Smooth muscle cell (in vitro differentiated cells): ENCODE results near the gene BAG5. TPM values are rescaled to one million over a fixed set of nuclear protein-coding genes. Genes with fewer than 3 reads are reported as not detected.

Experiments used
- DNase-seq: peaks from one replicate; lab custom pipeline; 2025; ENCODE audit not compliant: unreplicated experiment; lab: John Stamatoyannopoulos, UW
- H2AFZ ChIP-seq: fragments of 200-600 bp; sonication (generic); 2 replicates; pipeline ENCODE4 v1.6.0; 2016; ENCODE audit warnings: antibody characterized with exemption, low read depth, mild to moderate bottlenecking
- H3F3A ChIP-seq: fragments of 200-600 bp; sonication (generic); 2 replicates; pipeline ENCODE4 v1.6.0; 2017; ENCODE audit warnings: antibody characterized with exemption, low read depth
- H3K27ac ChIP-seq: fragments of 200-600 bp; sonication (generic); 2 replicates; pipeline ENCODE4 v1.5.1; 2016; ENCODE audit warnings: low read depth, mild to moderate bottlenecking
- H3K27me3 ChIP-seq: fragments of 200-600 bp; sonication (generic); 2 replicates; pipeline ENCODE4 v1.6.1; 2016; ENCODE audit warnings: low read depth, mild to moderate bottlenecking
- H3K36me3 ChIP-seq: fragments of 200-600 bp; sonication (generic); 2 replicates; pipeline ENCODE4 v1.5.1; 2016; ENCODE audit warnings: low read depth
- H3K4me1 ChIP-seq: fragments of 200-600 bp; sonication (generic); 2 replicates; pipeline ENCODE4 v1.5.1; 2016; ENCODE audit warnings: low read depth
- H3K4me2 ChIP-seq: fragments of 200-600 bp; sonication (generic); 2 replicates; pipeline ENCODE4 v1.6.0; 2016; ENCODE audit warnings: mild to moderate bottlenecking
- H3K4me3 ChIP-seq: fragments of 200-600 bp; sonication (generic); 2 replicates; pipeline ENCODE4 v1.5.1; 2016; ENCODE audit warnings: mild to moderate bottlenecking
- H3K79me2 ChIP-seq: fragments of 200-600 bp; sonication (generic); 2 replicates; pipeline ENCODE4 v1.6.0; 2016; ENCODE audit warnings: low read depth, mild to moderate bottlenecking
- H3K9ac ChIP-seq: fragments of 200-600 bp; sonication (generic); 2 replicates; pipeline ENCODE4 v1.6.0; 2016; ENCODE audit warnings: low read depth
- H3K9me3 ChIP-seq: fragments of 200-600 bp; sonication (generic); replicated peaks from 2 replicates; pipeline ENCODE4 v1.5.1; 2016; ENCODE audit warnings: low read depth
- H4K20me1 ChIP-seq: fragments of 200-600 bp; sonication (generic); 2 replicates; pipeline ENCODE4 v1.6.0; 2016; ENCODE audit warnings: low read depth
- WGBS: methylation state at CpG from one replicate; pipeline ENCODE4 v1.1.7; 2016; ENCODE audit warnings: low lambda C conversion rate; 5-methylcytosine and 5-hydroxymethylcytosine counted together
- polyA plus RNA-seq: library from polyadenylated mRNA; unstranded; fragments of >200 nt; fragmentation: Nextera tagmentation; extraction: Ambion mirVana; gene quantifications from 2 replicates; pipeline ENCODE4 v1.2.1, GENCODE V29; 2016
- total RNA-seq: library from RNA; depleted of rRNA; stranded (reverse); fragments of >200 nt; gene quantifications from 2 replicates; pipeline ENCODE4 v1.2.3, GENCODE V29; 2014
- TF ChIP-seq, protein P1 (sequence below): fragments of 200-600 bp; sonication (generic); IDR thresholded peaks from 2 replicates; pipeline ENCODE4 v1.5.1; 2017; ENCODE audit warnings: borderline replicate concordance, mild to moderate bottlenecking, antibody characterized with exemption; ENCODE audit not compliant: insufficient read depth, poor library complexity, severe bottlenecking

The BAG5 gene
- total and polyA plus RNA-seq, 2 experiments from 2014 or later: 13.4 to 31.1 TPM

DNA sequence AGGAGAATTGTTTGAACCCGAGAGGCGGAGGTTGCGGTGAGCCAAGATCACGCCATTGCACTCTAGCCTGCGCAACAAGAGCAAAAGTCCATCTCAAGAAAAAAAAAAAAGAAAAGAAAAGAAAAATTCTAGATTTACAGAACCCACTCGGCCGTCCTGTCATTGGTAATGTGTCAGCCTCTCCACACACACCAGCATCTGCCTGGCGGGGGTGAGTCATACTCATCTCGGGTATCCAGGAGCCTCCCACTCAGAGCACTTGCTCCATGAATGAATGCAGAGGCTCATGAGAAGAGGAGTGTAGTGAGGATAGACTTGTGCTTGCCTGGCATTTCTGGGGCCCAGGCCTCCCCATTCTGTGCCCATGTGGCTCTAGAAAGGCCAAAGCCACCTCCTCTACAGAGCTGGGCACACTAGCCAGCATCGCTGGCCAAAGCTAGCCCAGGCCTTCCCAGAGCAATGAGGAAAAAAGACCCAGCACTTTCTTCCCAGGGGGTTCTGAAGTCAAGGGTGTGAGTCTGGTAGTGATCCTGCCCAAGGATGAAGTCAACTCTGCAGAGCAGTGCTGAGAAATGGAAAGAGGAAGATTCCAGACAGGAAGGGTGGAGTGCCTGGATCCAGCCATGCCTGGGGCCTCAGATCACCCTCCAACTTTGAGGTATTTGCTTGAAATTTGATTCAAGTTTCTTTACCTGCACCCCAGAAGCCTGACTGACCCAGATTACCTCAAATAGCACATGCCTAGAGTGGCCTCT lies 35.3 kb upstream of the BAG5 start:
- WGBS: 60% methylated on average over 10 of the region's 10 CpGs
- no peaks in the 10 kb centered on the region for H3K36me3 ChIP-seq
- no peak overlapping the region for H3K4me2 ChIP-seq
- no peaks in the 10 kb centered on the region for H3K9me3 ChIP-seq
- H3K27me3 ChIP-seq: no peaks in the 10 kb centered on the region
- peaks cover 12% of the 10 kb centered on the region for H3F3A ChIP-seq
- TF ChIP-seq, protein P1, sequence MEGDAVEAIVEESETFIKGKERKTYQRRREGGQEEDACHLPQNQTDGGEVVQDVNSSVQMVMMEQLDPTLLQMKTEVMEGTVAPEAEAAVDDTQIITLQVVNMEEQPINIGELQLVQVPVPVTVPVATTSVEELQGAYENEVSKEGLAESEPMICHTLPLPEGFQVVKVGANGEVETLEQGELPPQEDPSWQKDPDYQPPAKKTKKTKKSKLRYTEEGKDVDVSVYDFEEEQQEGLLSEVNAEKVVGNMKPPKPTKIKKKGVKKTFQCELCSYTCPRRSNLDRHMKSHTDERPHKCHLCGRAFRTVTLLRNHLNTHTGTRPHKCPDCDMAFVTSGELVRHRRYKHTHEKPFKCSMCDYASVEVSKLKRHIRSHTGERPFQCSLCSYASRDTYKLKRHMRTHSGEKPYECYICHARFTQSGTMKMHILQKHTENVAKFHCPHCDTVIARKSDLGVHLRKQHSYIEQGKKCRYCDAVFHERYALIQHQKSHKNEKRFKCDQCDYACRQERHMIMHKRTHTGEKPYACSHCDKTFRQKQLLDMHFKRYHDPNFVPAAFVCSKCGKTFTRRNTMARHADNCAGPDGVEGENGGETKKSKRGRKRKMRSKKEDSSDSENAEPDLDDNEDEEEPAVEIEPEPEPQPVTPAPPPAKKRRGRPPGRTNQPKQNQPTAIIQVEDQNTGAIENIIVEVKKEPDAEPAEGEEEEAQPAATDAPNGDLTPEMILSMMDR: no peak
- H2AFZ ChIP-seq: no peak overlapping the region
- peak overlapping the region; percentile 45 for H3K27ac ChIP-seq
- no peak overlapping the region for H3K9ac ChIP-seq
- H3K4me1 ChIP-seq: peaks cover 18% of the 10 kb centered on the region
- no peaks in the 10 kb centered on the region for H3K79me2 ChIP-seq
- no peak overlapping the region for H3K4me3 ChIP-seq
- peaks cover 6% of the 10 kb centered on the region for H4K20me1 ChIP-seq
- no peak for DNase-seq

DNA sequence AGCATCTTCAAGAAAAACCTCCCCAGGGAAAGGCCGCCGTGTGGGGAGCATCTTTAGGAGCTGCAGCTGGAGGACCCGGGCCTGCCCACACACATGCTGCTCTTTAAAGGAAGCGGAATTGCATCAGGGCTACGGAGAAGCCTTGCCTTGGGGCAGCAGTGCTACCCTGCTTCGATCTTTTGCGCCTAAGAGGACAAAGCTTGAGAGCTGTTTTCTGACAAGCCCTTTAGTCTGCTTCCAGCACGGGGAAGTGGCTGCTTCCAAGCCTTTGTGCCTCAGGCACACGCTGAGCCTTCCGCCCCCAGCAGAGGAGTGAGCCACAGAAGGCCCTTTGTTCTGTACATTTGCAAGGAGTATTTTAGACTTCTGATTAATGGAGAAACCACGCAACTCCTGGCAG lies 31.8 kb upstream of the BAG5 start:
- Histone ChIP-seq H3K4me2 (peak overlapping the region; percentile 1), H3F3A (peaks cover 12% of the 10 kb centered on the region), H3K4me1 (peaks cover 18% of the 10 kb centered on the region), H3K27ac (peak overlapping the region; percentile 71), H3K79me2 (no peaks in the 10 kb centered on the region), H3K27me3 (no peaks in the 10 kb centered on the region), H3K9ac (no peak overlapping the region), H3K36me3 (no peaks in the 10 kb centered on the region), H3K4me3 (no peak overlapping the region), H2AFZ (no peak overlapping the region), H3K9me3 (no peaks in the 10 kb centered on the region), H4K20me1 (peaks cover 6% of the 10 kb centered on the region)
- WGBS: 42% methylated on average over 11 of the region's 11 CpGs
- TF ChIP-seq, protein P1: no peak
- no peak for DNase-seq

- no peaks in the 10 kb centered on the region for H3K36me3 ChIP-seq
- no peaks in the 10 kb centered on the region for H3K27me3 ChIP-seq
- no peak overlapping the region for H3K9ac ChIP-seq
- no peak for DNase-seq
- WGBS: 98% methylated on average over 6 of the region's 6 CpGs
- no peaks in the 10 kb centered on the region for H3K9me3 ChIP-seq
- no peak overlapping the region for H3K4me2 ChIP-seq
- H3K27ac ChIP-seq: peak overlapping the region; percentile 71
- no peak overlapping the region for H2AFZ ChIP-seq
- TF ChIP-seq, protein P1: no peak
- H3K4me1 ChIP-seq: peaks cover 18% of the 10 kb centered on the region
- H3K4me3 ChIP-seq: no peak overlapping the region
- no peaks in the 10 kb centered on the region for H3K79me2 ChIP-seq
- H3F3A ChIP-seq: peaks cover 12% of the 10 kb centered on the region
- peaks cover 6% of the 10 kb centered on the region for H4K20me1 ChIP-seq
Measured at GRCh38 chr14:103593577-103593976, 31.1 kb upstream of the BAG5 start.
